Testis (tissue), 3 donors: Measurements from ENCODE around the gene RPTOR. TPM values are rescaled to one million over a fixed set of nuclear protein-coding genes. Genes with fewer than 3 reads are reported as not detected.
"Not testable (repeated sequence)": the region's sequence is repeated elsewhere in the genome, so short reads cannot be mapped to it uniquely, and the experiment has no call there.

Experiments used
- DNase-seq: peaks from one replicate; pipeline ENCODE4 v3.0.0-alpha.2; 2019
- H3K27ac ChIP-seq, 2 donors: fragments of 200-600 bp; sonication (generic); one replicate each; pipeline ENCODE4 v1.5.1; 2019
- H3K27me3 ChIP-seq: fragments of 200-600 bp; sonication (generic); one replicate; pipeline ENCODE4 v1.5.1; 2019
- H3K36me3 ChIP-seq: fragments of 200-600 bp; sonication (generic); one replicate; pipeline ENCODE4 v1.5.1; 2017; ENCODE audit warnings: low read depth; ENCODE audit errors: missing control alignments
- H3K4me1 ChIP-seq: fragments of 200-600 bp; sonication (generic); one replicate; pipeline ENCODE4 v1.5.1; 2019
- H3K4me3 ChIP-seq, 2 donors: fragments of 200-600 bp; sonication (generic); one replicate each; pipeline ENCODE4 v1.5.1; 2017 to 2019
- H3K9me3 ChIP-seq: fragments of 200-600 bp; sonication (generic); one replicate; pipeline ENCODE4 v1.5.1; 2017
- CTCF ChIP-seq, 3 experiments: fragments of 450-650 bp in 2 of 3; fragments of 200-600 bp in 1 of 3; sonication (generic) in 1 of 3; IDR thresholded peaks; one replicate each; pipeline ENCODE4 v1.5.1; 2016 to 2019; ENCODE audit warnings: antibody characterized with exemption in 3 of 3, mild to moderate bottlenecking in 2 of 3, moderate library complexity in 1 of 3
- POLR2A ChIP-seq: fragments of 450-650 bp; IDR thresholded peaks from one replicate; pipeline ENCODE4 v1.6.1; 2017; ENCODE audit warnings: antibody characterized with exemption, mild to moderate bottlenecking, moderate library complexity
- WGBS, 2 donors: methylation state at CpG; one replicate each; pipeline ENCODE4 v1.1.5; 2018; 5-methylcytosine and 5-hydroxymethylcytosine counted together
- intact Hi-C: fragments of 100-400 bp; cut with DNase I; formaldehyde crosslinking; loops from one replicate; pipeline ENCODE4 v1.15.1; 2023; ENCODE audit warnings: low total_unique reads
- polyA plus RNA-seq: library from polyadenylated mRNA; stranded (reverse); fragments of 350-450 nt; fragmentation: Illumina TruSeq; extraction: RNeasy Lipid Tissue Mini Kit (QIAGEN cat#74804); gene quantifications from one replicate; pipeline ENCODE4 v1.2.3, GENCODE V29; 2014; ENCODE audit warnings: low read depth, low replicate concordance; ENCODE audit not compliant: insufficient read depth
- total RNA-seq, 2 donors: library from RNA; depleted of rRNA; stranded (reverse); fragments of >200 nt; gene quantifications; one replicate each; pipeline ENCODE4 v1.2.3, GENCODE V29; 2016

The RPTOR gene
- total and polyA plus RNA-seq, 3 donors from 2014 or later = 21.8 to 68.3 (median 56.6) TPM

- TF ChIP-seq POLR2A (no peak), CTCF (IDR thresholded peaks at IDR 0.05) (no peak)
- no peak for DNase-seq
- intact Hi-C loops = no loop called here
- WGBS, 2 donors = 92% methylated on average over 2 of the region's 2 CpGs
- Histone ChIP-seq H3K36me3 (no peaks in the 10 kb centered on the region), H3K27ac (no peak overlapping the region), H3K27me3 (no peaks in the 10 kb centered on the region), H3K4me3 (no peak overlapping the region), H3K9me3 (no peaks in the 10 kb centered on the region), H3K4me1 (peaks cover 35% of the 10 kb centered on the region)
Measured at GRCh38 chr17:80503031-80503430, 41.6 kb upstream of the RPTOR start.

GRCh38 chr17:80503921-80504320 lies 40.7 kb upstream of the RPTOR start:
- no peak for DNase-seq
- TF ChIP-seq POLR2A = no peak
- TF ChIP-seq CTCF (IDR thresholded peaks at IDR 0.05) = no peak
- no peaks in the 10 kb centered on the region for H3K9me3 ChIP-seq
- intact Hi-C loops = no loop called here
- H3K27ac ChIP-seq = no peak overlapping the region
- no peaks in the 10 kb centered on the region for H3K27me3 ChIP-seq
- H3K36me3 ChIP-seq = no peaks in the 10 kb centered on the region
- H3K4me3 ChIP-seq = no peak overlapping the region
- H3K4me1 ChIP-seq = peaks cover 26% of the 10 kb centered on the region

- no peaks in the 10 kb centered on the region for H3K27me3 ChIP-seq
- intact Hi-C loops = no loop called here
- H3K4me1 ChIP-seq = peaks cover 17% of the 10 kb centered on the region
- TF ChIP-seq POLR2A (no peak), CTCF (IDR thresholded peaks at IDR 0.05) (no peak)
- DNase-seq = no peak
- H3K4me3 ChIP-seq = no peak overlapping the region
- no peaks in the 10 kb centered on the region for H3K36me3 ChIP-seq
- no peak overlapping the region for H3K27ac ChIP-seq
- 36 to 38% methylated on average over 8 of the region's 8 CpGs for WGBS, 2 donors
- no peaks in the 10 kb centered on the region for H3K9me3 ChIP-seq
Measured at GRCh38 chr17:80504686-80505413, 39.8 kb upstream of the RPTOR start.

GRCh38 chr17:80507177-80507576 lies 37.5 kb upstream of the RPTOR start:
- DNase-seq, H3K4me1 ChIP-seq, H3K27ac ChIP-seq, H3K4me3 ChIP-seq, H3K36me3 ChIP-seq, H3K27me3 ChIP-seq, H3K9me3 ChIP-seq, intact Hi-C loops: not testable (repeated sequence)
- WGBS, 2 donors = 75 to 79% methylated on average over 4 of the region's 4 CpGs

- DNase-seq = no peak
- Histone ChIP-seq H3K4me1 (peaks cover 8% of the 10 kb centered on the region), H3K27me3 (no peaks in the 10 kb centered on the region), H3K36me3 (no peaks in the 10 kb centered on the region), H3K4me3 (no peak overlapping the region), H3K27ac (no peak overlapping the region), H3K9me3 (no peaks in the 10 kb centered on the region)
- 91 to 94% methylated on average over 3 of the region's 3 CpGs for WGBS, 2 donors
- no peak for TF ChIP-seq POLR2A
- no peak for TF ChIP-seq CTCF (IDR thresholded peaks at IDR 0.05)
- intact Hi-C loops = no loop called here
Measured at GRCh38 chr17:80507965-80508364, 36.7 kb upstream of the RPTOR start.
